ENCODE results near the gene SKI. TPM values are rescaled to one million over a fixed set of nuclear protein-coding genes. Genes with fewer than 3 reads are reported as not detected.

The SKI gene
- total and polyA plus RNA-seq, 2 of the 8 experiments (the other 6 are each of a cell fraction or from before 2014, with no cell fraction given) = 8.3 to 87.6 TPM

DNA sequence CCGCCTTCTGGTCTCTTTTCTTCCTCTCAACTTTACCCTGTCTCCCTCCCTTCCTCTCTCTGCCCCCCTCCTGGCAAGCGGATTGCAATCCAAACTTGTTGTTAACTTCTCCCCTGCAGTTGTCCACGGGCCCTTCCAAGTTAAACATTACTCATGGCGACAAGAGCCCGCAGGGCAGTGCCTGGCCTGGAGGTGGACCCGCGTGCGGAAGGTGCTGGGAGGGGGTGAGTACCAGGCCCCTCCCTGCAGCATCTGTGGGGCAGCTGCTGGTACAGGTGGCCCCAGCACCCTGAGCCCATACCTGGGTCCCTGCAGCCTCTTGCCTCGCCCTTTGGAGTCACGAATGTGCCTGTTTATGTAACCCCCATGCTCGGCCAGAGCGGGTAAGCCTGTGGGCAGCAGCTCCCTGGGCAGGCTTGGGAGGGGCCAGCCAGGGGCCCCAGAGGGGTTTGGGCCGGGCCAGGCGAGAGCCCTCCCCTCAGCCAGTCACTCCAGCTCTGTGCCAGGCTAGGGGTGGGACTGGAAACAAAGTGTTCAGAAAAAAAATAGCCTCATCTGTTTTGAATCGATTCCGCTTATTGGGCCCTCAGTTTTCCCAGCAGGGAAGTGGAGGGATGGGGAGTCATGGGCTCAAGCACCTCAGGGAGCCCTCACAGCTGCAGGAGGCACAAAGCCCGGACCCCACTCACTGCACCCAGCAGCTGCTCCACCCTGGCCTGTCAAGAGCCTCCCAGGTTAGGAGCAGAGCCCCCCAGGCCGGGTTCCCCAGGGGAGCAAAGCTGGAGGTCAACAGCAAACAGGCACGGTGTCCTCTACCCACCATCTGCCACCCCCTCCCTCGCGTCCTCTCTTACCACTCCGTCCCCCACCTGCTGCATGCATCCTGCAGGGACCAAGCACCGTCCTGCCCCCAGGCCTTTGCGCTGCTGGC lies 19.5 kb upstream of the SKI start (continued):
- TF ChIP-seq, protein P1, sequence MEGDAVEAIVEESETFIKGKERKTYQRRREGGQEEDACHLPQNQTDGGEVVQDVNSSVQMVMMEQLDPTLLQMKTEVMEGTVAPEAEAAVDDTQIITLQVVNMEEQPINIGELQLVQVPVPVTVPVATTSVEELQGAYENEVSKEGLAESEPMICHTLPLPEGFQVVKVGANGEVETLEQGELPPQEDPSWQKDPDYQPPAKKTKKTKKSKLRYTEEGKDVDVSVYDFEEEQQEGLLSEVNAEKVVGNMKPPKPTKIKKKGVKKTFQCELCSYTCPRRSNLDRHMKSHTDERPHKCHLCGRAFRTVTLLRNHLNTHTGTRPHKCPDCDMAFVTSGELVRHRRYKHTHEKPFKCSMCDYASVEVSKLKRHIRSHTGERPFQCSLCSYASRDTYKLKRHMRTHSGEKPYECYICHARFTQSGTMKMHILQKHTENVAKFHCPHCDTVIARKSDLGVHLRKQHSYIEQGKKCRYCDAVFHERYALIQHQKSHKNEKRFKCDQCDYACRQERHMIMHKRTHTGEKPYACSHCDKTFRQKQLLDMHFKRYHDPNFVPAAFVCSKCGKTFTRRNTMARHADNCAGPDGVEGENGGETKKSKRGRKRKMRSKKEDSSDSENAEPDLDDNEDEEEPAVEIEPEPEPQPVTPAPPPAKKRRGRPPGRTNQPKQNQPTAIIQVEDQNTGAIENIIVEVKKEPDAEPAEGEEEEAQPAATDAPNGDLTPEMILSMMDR (IDR thresholded peaks at IDR 0.05; ENCODE audit: control extremely low read depth in 1 of 3, insufficient read depth in 1 of 3, low read depth in 1 of 3, low read length in 3 of 3) = no peak
- no peak for TF ChIP-seq KDM1A (IDR thresholded peaks at IDR 0.05; ENCODE audit: borderline replicate concordance, low read length)
- no peak for TF ChIP-seq RNF2 (IDR thresholded peaks at IDR 0.05; ENCODE audit: borderline replicate concordance, low read depth, low read length, missing control alignments, poor library complexity, severe bottlenecking)
- TF ChIP-seq SP2 (IDR thresholded peaks at IDR 0.05; ENCODE audit: low read length) = no peak

Measured in H1 (cell line).